H1 (cell line): ENCODE results near the gene SCPEP1.

Source experiments
- CTCF ChIP-seq, 3 experiments: IDR thresholded peaks; 1 replicate in 2 of 3; 2 replicates in 1 of 3; pipeline versions ENCODE4 v1.5.1 to v1.6.1; 2011; ENCODE audit warnings: low read length in 3 of 3, mild to moderate bottlenecking in 3 of 3, inconsistent platforms in 2 of 3, low read depth in 1 of 3, moderate library complexity in 1 of 3; ENCODE audit not compliant: insufficient read depth in 1 of 3; ENCODE audit errors: control extremely low read depth in 1 of 3
- EP300 ChIP-seq, 2 experiments: IDR thresholded peaks; 1 replicate in 1 of 2; 2 replicates in 1 of 2; pipeline ENCODE4 v1.6.1; 2011 to 2012; ENCODE audit warnings: low read depth in 2 of 2, low read length in 2 of 2, mild to moderate bottlenecking in 2 of 2, borderline replicate concordance in 1 of 2, inconsistent platforms in 1 of 2, moderate library complexity in 1 of 2
- EZH2 ChIP-seq: fragments of 200-600 bp; sonication (generic); IDR thresholded peaks from 2 replicates; pipeline ENCODE4 v1.7.1; 2012; ENCODE audit warnings: low read depth, mild to moderate bottlenecking, moderate library complexity, low read length, inconsistent platforms; ENCODE audit not compliant: severe bottlenecking
- RFX5 ChIP-seq: IDR thresholded peaks from 2 replicates; pipeline ENCODE4 v1.6.1; 2011; ENCODE audit warnings: low read depth, low read length, improper control_type of control experiment, borderline replicate concordance

GRCh38 chr17:56976941-56977608 is 856 bp upstream of the SCPEP1 start:
- TF ChIP-seq RFX5 = no peak
- TF ChIP-seq EZH2 = no peak
- no peak for TF ChIP-seq EP300 (IDR thresholded peaks at IDR 0.05; ENCODE audit: borderline replicate concordance in 1 of 2, low read depth in 2 of 2, low read length in 2 of 2)
- no peak for TF ChIP-seq CTCF (IDR thresholded peaks at IDR 0.05; ENCODE audit: control extremely low read depth in 1 of 3, insufficient read depth in 1 of 3, low read depth in 1 of 3, low read length in 3 of 3)
